Stimulated activated CD8-positive, alpha-beta memory T cell treated with anti-CD3 and anti-CD28 coated beads, Interleukin-2, amount 100 ng/mL, for 1 hour (primary cell): ENCODE data around the gene ADAMTS17.

Experiments used
- DNase-seq, 2 donors: peaks; one replicate each; pipeline ENCODE4 v3.0.0-alpha.2; 2020; ENCODE audit warnings: low read depth in 2 of 2

Gene ADAMTS17

DNA sequence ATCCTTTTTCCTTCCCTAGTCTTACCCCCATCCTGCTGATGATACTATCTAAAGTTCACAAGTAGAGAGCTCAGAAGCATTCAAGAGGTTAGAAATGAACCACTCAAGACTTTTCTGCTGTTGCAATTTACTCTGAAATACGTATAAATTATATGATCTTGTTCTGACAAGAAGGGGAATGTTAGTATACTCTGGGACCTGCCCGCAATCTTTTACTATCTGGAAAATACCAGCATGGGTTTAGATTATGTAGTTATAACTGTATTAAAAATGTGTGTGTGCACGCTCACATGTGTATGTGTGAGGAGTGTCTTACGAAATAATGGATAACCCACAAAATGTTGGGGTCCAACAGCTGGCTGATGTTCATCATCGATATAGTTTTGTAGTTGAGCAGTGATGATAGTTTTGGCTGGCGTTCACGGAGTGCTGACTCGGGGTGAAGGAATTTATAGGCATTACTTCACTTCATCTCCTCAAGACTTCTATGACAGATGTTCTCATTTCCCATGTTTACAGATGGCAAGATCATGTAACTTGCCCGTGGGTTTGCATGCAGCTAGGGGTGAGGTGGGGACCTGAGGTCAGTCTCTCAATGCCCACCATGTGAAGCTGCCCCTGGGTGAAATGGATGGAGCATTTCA, 311.1 kb downstream of the ADAMTS17 start:
- no peak for DNase-seq

- DNase-seq = no peak
Measured at GRCh38 chr15:100029868-100030479, 311.8 kb downstream of the ADAMTS17 start.

DNA sequence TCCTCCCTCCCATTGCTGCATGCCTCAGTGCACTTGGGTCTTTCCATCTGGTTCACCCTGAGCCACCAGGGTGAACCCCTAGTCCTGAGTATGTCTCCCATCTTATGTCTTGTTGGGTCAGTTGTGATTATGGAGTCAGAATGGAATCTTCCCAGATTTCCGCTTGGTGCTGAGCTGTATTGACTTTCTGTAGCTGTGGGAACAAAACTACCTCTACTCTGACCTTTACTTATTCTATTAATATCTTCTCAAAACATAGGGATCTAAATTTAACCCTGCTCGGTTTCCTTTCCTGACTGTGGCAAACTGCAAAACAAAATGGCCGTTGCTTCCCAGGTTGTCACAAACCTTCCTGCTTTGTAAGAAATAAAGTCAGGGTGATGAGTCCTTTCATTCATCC, 312.7 kb downstream of the ADAMTS17 start:
- no peak for DNase-seq

DNA sequence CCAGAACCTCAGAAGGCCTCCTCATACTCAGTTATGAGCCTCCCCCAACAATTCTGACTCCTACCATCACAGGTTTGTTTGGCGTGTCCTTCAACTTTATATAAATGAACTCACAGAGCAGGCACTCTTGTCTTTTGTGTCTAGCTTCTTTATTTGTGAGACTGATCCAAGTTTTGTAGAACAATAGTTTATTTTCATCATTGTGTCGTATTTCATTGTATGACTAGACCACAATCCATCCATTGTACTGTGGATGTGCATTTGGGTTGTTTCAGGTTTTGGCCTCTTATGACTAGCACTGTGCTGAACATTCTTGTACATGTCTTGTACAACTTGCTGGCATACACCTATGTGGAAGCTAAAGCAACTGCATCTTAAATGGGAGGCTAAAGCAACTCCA, 315.7 kb downstream of the ADAMTS17 start:
- DNase-seq = no peak

GRCh38 chr15:100022806-100023205, 319.0 kb downstream of the ADAMTS17 start:
- DNase-seq = no peak

GRCh38 chr15:100022391-100022790, 319.4 kb downstream of the ADAMTS17 start:
- no peak for DNase-seq

- DNase-seq = no peak
Measured at GRCh38 chr15:100021653-100022052, 320.1 kb downstream of the ADAMTS17 start.

DNA sequence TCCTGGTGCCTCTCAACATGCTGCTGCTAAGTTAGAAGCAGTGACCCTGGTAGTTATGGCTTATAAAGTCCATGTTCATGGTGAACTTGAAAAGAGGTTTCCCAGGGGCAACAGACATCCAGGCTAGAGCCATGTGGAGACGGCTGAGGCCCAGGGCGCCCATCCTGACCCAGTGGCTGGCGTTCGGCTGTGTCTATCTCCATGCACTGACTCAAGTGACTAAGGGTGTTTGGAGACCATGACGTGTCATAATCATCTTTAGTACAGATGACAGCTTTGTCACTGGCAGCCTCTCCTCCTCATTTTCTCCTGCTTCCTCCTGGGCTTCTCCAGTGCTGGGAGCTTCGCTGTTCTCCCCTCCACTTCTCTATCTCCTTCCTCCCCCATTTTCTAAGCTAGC, 321.2 kb downstream of the ADAMTS17 start:
- DNase-seq = no peak

GRCh38 chr15:100020189-100020588, 321.6 kb downstream of the ADAMTS17 start:
- DNase-seq = no peak

DNA sequence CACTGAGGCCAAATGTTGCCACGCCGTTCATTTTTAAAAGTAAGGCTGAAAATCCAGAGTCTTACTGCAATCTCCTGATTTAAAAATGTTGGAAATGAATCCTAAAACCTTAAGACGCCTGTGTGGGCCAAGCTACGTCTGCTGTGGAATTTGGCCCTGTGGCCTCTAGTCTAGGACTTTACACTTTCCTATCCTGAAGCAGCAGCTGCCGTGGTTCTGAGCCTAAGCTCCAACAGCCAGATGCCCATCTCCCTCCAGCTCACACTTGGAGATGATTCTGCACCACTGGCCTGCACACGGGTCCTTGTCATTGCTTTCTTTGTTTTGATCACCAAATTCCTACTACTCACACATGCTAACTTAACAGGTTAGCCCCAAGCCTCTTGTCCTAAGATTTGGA, 322.2 kb downstream of the ADAMTS17 start:
- no peak for DNase-seq

GRCh38 chr15:100018191-100018590, 323.6 kb downstream of the ADAMTS17 start:
- no peak for DNase-seq

DNA sequence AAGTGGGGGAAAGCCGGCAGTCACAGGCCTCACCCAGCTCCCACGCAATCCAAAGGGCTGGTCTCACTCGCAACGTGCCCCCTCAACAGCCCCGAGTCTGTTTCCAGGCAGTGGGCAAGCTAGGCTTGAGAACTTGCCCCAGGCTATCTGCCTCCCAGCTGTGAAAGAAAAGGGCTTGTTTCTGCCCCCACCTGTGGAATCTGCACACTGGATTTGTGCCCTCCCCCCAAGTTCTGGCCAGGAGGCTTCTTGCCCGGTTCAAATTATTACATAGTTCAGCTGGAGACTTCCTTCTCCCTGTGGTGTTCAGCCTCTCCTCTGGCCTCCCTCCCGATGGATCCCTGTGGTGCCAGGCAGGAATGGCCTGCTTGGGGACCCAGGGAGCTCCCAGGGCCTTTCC, 324.6 kb downstream of the ADAMTS17 start:
- no peak for DNase-seq

- no peak for DNase-seq
Measured at GRCh38 chr15:100016632-100017031, 325.1 kb downstream of the ADAMTS17 start.

GRCh38 chr15:100011235-100011634, 330.5 kb downstream of the ADAMTS17 start:
- no peak for DNase-seq

- no peak for DNase-seq
Measured at GRCh38 chr15:100009372-100009771, 332.4 kb downstream of the ADAMTS17 start.

GRCh38 chr15:100008258-100008657, 333.5 kb downstream of the ADAMTS17 start:
- DNase-seq = no peak

- no peak for DNase-seq
Measured at GRCh38 chr15:100007609-100008008, 334.2 kb downstream of the ADAMTS17 start.

GRCh38 chr15:100005715-100006114, 336.1 kb downstream of the ADAMTS17 start:
- no peak for DNase-seq

GRCh38 chr15:100005013-100005412, 336.8 kb downstream of the ADAMTS17 start:
- no peak for DNase-seq

DNA sequence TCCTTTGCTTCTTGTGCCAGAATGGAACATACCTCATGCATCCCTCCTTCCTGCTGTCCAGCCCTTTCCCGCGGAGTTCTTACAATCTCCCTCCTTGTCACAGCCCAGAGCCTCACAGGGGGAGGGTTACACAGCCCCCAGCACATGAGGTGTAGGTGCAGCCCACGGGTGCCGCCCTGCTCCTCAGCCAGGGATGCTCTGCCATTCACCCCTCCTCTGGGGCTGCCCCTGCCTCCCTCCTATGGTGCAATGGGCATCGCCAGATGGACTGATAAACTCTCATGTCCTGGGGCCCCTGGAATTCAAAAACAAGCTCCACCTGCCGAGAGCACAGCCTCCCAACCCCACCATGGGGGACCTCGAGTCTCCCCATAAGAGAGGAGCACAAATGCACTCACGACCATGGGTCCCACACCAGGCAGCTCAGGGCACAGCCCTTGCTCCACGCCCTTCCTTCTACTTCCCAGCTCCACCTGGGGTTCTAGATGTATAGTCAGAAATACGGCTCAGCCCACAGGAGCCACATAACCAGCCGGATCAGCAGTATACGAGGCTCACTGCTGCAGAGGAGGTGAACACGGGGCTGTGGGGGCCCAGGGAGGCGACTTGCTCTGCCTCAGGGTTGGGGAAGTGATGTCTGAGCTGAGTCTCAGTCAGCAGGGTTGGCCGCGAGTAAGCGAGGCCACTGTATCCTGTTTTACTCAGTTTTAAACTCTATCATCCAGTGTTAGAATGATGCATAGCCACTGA, 338.8 kb downstream of the ADAMTS17 start:
- no peak for DNase-seq

- no peak for DNase-seq
Measured at GRCh38 chr15:100002086-100002620, 339.6 kb downstream of the ADAMTS17 start.

DNA sequence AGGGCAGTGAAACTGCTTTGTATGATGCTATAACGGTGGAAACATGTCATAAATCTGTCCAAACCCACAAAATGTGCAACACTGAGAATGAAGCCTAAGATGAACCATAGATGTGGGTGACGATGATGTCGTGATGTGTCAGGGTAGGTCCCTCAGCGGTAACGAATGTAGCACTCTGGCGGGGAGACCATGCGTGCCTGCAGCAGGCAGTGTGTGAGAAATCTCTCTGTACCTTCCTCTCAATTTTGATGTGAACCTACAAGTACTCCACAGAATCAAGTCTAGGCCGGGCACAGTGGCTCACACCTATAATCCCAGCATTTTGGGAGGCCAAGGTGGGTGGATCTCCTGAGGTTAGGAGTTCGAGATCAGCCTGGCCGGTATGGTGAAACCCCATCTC, 340.4 kb downstream of the ADAMTS17 start:
- DNase-seq = no peak
